ENCODE measurements around the gene CPNE2.

CPNE2 gene

GRCh38 chr16:57141822-57142631 is 49.6 kb downstream of the CPNE2 start:
- TF ChIP-seq CTCF (IDR thresholded peaks at IDR 0.05; ENCODE audit: extremely low read depth, missing control alignments): no peak
- DNase-seq (ENCODE audit: low spot score): peak; percentile 53

- TF ChIP-seq CTCF (IDR thresholded peaks at IDR 0.05; ENCODE audit: extremely low read depth, missing control alignments): no peak
- DNase-seq (ENCODE audit: low spot score): no peak
Observed at GRCh38 chr16:57143149-57143921, 51.0 kb downstream of the CPNE2 start.

- DNase-seq (ENCODE audit: low spot score): no peak
- no peak for TF ChIP-seq CTCF (IDR thresholded peaks at IDR 0.05; ENCODE audit: extremely low read depth, missing control alignments)
Observed at GRCh38 chr16:57144027-57144426, 51.6 kb downstream of the CPNE2 start.

GRCh38 chr16:57145046-57146021 is 53.0 kb downstream of the CPNE2 start:
- no peak for DNase-seq (ENCODE audit: low spot score)

GRCh38 chr16:57146040-57146647 is 53.8 kb downstream of the CPNE2 start:
- no peak for DNase-seq (ENCODE audit: low spot score)
- no peak for TF ChIP-seq CTCF (IDR thresholded peaks at IDR 0.05; ENCODE audit: extremely low read depth, missing control alignments)

More at GRCh38 chr16:57145046-57146021, 53.0 kb downstream of the CPNE2 start:
- no peak for TF ChIP-seq CTCF (IDR thresholded peaks at IDR 0.05; ENCODE audit: extremely low read depth, missing control alignments)

- no peak for DNase-seq (ENCODE audit: low spot score)
- TF ChIP-seq CTCF (IDR thresholded peaks at IDR 0.05; ENCODE audit: extremely low read depth, missing control alignments): no peak
Observed at GRCh38 chr16:57146735-57147134, 54.4 kb downstream of the CPNE2 start.

Measured in GM20000 (cell line).